OCI-LY3 (cell line): ENCODE measurements around the gene MED13.

Experiments
- CTCF ChIP-seq: fragments of 200-600, 300-600 bp; sonication (generic); IDR thresholded peaks from 2 replicates; pipeline ENCODE4 v1.5.1; 2014; ENCODE audit warnings: antibody characterized with exemption, low read length, low read depth
- EZH2phosphoT487 ChIP-seq: fragments of 200-600 bp; shearing (Covaris generic); IDR thresholded peaks from 2 replicates; pipeline ENCODE4 v1.6.1; 2018; ENCODE audit warnings: antibody characterized with exemption, mixed run types, low read depth

GRCh38 chr17:62094175-62094574, 29.1 kb upstream of the MED13 start:
- TF ChIP-seq CTCF: no peak
- TF ChIP-seq EZH2phosphoT487: no peak
